Heart right ventricle (tissue), 16 donors: ENCODE measurements around the gene OSBPL3. TPM values are rescaled to one million over a fixed set of nuclear protein-coding genes. Genes with fewer than 3 reads are reported as not detected.

Experiments
- ATAC-seq, 8 donors: fragments of 200-7000 bp; cut with Tn5 transposase; one replicate each; pipeline ENCODE4 v1.9.1; 2020; ENCODE audit warnings: mild to moderate bottlenecking in 8 of 8, moderate library complexity in 8 of 8, moderate number of reproducible peaks in 1 of 8
- DNase-seq, 2 donors: peaks; one replicate each; pipeline ENCODE4 v3.0.0-alpha.2; 2020
- H3K27ac ChIP-seq, 10 donors: fragments of 200-600 bp; sonication (generic) in 2 of 10; one replicate each; pipeline versions ENCODE4 v1.5.0 to v1.8.0; 2020 to 2022; ENCODE audit warnings: mild to moderate bottlenecking in 3 of 10
- H3K27me3 ChIP-seq, 7 donors: fragments of 200-600 bp; one replicate each; pipeline ENCODE4 v1.8.0; 2021 to 2022; ENCODE audit warnings: mild to moderate bottlenecking in 2 of 7
- H3K36me3 ChIP-seq, 9 donors: fragments of 200-600 bp; sonication (generic) in 1 of 9; one replicate each; pipeline versions ENCODE4 v1.5.0 to v1.8.0; 2020 to 2022; ENCODE audit warnings: mild to moderate bottlenecking in 2 of 9
- H3K4me1 ChIP-seq, 9 donors: fragments of 200-600 bp; sonication (generic) in 1 of 9; one replicate each; pipeline versions ENCODE4 v1.5.0 to v1.8.0; 2020 to 2022; ENCODE audit warnings: mild to moderate bottlenecking in 4 of 9
- H3K4me3 ChIP-seq, 10 donors: fragments of 200-600 bp; sonication (generic) in 2 of 10; one replicate each; pipeline versions ENCODE4 v1.5.0 to v1.8.0; 2020 to 2022; ENCODE audit warnings: mild to moderate bottlenecking in 7 of 10, moderate library complexity in 2 of 10
- H3K9me3 ChIP-seq, 11 donors: fragments of 200-600 bp in 10 of 11; sonication (generic) in 2 of 11; one replicate each; pipeline versions ENCODE4 v1.5.0 to v1.8.0; 2013 to 2022; ENCODE audit warnings: mild to moderate bottlenecking in 2 of 11, control low read depth in 1 of 11, moderate library complexity in 1 of 11
- CTCF ChIP-seq, 9 donors: fragments of 200-600 bp; sonication (generic) in 2 of 9; IDR thresholded peaks; one replicate each; pipeline versions ENCODE4 v1.5.0 to v1.8.0; 2021 to 2022; ENCODE audit warnings: antibody characterized with exemption in 9 of 9, mild to moderate bottlenecking in 5 of 9, moderate library complexity in 1 of 9
- WGBS, 2 donors: extraction: QIAGEN DNeasy Blood & Tissue Kit; methylation state at CpG; one replicate each; pipeline ENCODE4 v1.1.7; 2013; ENCODE audit warnings: inconsistent platforms in 1 of 2; 5-methylcytosine and 5-hydroxymethylcytosine counted together
- intact Hi-C, 10 donors: fragments of 100-400 bp; cut with DNase I; formaldehyde crosslinking; loops; one replicate each; pipeline versions ENCODE4 v1.11.1 to v1.14.2; 2022
- polyA plus RNA-seq, 2 donors: library from polyadenylated mRNA; stranded (reverse); fragments of 200-250 nt; gene quantifications; one replicate each; pipeline ENCODE4 v1.2.3, GENCODE V29; 2013
- total RNA-seq, 10 donors: library from RNA; stranded (reverse); fragmentation: NEBNext Ultra II Directional in 3 of 10; extraction: Animal tissue kit (Norgen Biotek cat#: 25700) in 3 of 10; gene quantifications; one replicate each; pipeline versions ENCODE4 v1.2.1 to v1.2.4, GENCODE V29; 2021 to 2023
- donor health status: Arrhythmogenic right ventricular cardiomyopathy.
- donor health status: ischemic (EF 13 %, LVEDD 7.1; RV severe dilation, severe dysfunction).
- donor health status: healthy with polysubstance abuse.
- donor health status: DM: no; HTN: yes; CAD: no.
- donor health status: DM: no; HTN: no; CAD: no.
- donor health status: ischemic (EF 25% LVEDD 6.9; RV normal size, moderate dysfunction).
- donor health status: ischemic (EF 25% LVEDD 5.7; RV mildly dilated, moderate dysfunction).
- donor health status: healthy.
- donor health status: DM: yes; HTN: yes; CAD: no.
- donor health status: Ischemic cardiomyopathy.
- donor health status: ischemic (EF 35%, LVEDD 5.7; RV mildly dilated, moderate dysfunction).
- donor health status: nonischemic (EF 11% LVEDD 7.7; RV severe dilation, severe dysfunction).
- donor health status: DM: yes; HTN: yes; CAD: no.
- donor health status: PGD.
- donor health status: ischemic (EF 29% LVEDD 5.4; RV normal size, mild dysfunction).
- donor health status: nonischemic (EF 23%, LVEDD 6.1; RV moderate dilation, normal function).

Gene OSBPL3
- total and polyA plus RNA-seq, 12 donors = 1.2 to 10.6 (median 3.5) TPM

GRCh38 chr7:24825381-24825794 is 154.6 kb downstream of the OSBPL3 start:
- H3K27me3 ChIP-seq = no peaks in the 10 kb centered on the region
- ATAC-seq (no peak), DNase-seq (no peak)
- intact Hi-C loops = loop anchor here in 2 of 10 donors (10.0 kb wide), 2 partner anchors 69 to 159 kb away; partner anchors contain the start of gene OSBPL3 (in 1 of the 2)
- peaks cover 0 to 14% (median 0%) of the 10 kb centered on the region in 9 donors for H3K36me3 ChIP-seq
- H3K27ac ChIP-seq = peak overlapping the region in 2 of 10 donors; percentile 27 to 53
- 62 to 67% methylated on average over 1 of the region's 1 CpG for WGBS, 2 donors
- TF ChIP-seq CTCF (IDR thresholded peaks at IDR 0.05) = no peak
- no peak overlapping the region for H3K4me3 ChIP-seq
- H3K9me3 ChIP-seq = no peaks in the 10 kb centered on the region
- H3K4me1 ChIP-seq = peaks cover 7 to 63% (median 37%) of the 10 kb centered on the region in 9 donors

- Histone ChIP-seq H3K4me3 (no peak overlapping the region), H3K36me3 (peaks cover 0 to 9% (median 0%) of the 10 kb centered on the region in 9 donors), H3K4me1 (peaks cover 7 to 63% (median 37%) of the 10 kb centered on the region in 9 donors), H3K27ac (peak overlapping the region in 2 of 10 donors; percentile 37 to 53), H3K9me3 (no peaks in the 10 kb centered on the region), H3K27me3 (no peaks in the 10 kb centered on the region)
- no peak for DNase-seq
- intact Hi-C loops = loop anchor here in 6 of 10 donors (5.0 to 10.0 kb wide), 6 partner anchors 70 to 247 kb away; partner anchors contain the start of gene OSBPL3 (in 3 of the 6)
- WGBS, 2 donors = 49 to 56% methylated on average over 3 of the region's 3 CpGs
- no peak for TF ChIP-seq CTCF (IDR thresholded peaks at IDR 0.05)
- ATAC-seq = no peak
These were observed 155.1 kb downstream of the OSBPL3 start for GRCh38 chr7:24824896-24825295.

- intact Hi-C loops = loop anchor here in 6 of 10 donors (5.0 to 10.0 kb wide), 6 partner anchors 70 to 248 kb away; partner anchors contain the start of gene OSBPL3 (in 3 of the 6)
- H3K4me1 ChIP-seq = peaks cover 7 to 59% (median 32%) of the 10 kb centered on the region in 9 donors
These were observed 155.6 kb downstream of the OSBPL3 start for GRCh38 chr7:24824400-24824799.

GRCh38 chr7:24821754-24822054 is 158.3 kb downstream of the OSBPL3 start:
- Histone ChIP-seq H3K9me3 (no peaks in the 10 kb centered on the region), H3K36me3 (peaks cover 0 to 19% (median 0%) of the 10 kb centered on the region in 9 donors), H3K27ac (peak overlapping the region in 1 of 10 donors; percentile 75), H3K27me3 (no peaks in the 10 kb centered on the region), H3K4me1 (peaks cover 7 to 44% (median 21%) of the 10 kb centered on the region in 9 donors), H3K4me3 (no peak overlapping the region)
- DNase-seq = no peak
- ATAC-seq = no peak
- TF ChIP-seq CTCF (IDR thresholded peaks at IDR 0.05) = no peak
- 85 to 93% methylated on average over 3 of the region's 3 CpGs for WGBS, 2 donors
- intact Hi-C loops = loop anchor here in 9 of 10 donors (2.0 to 10.0 kb wide), 9 partner anchors 73 to 251 kb away; partner anchors contain the start of gene OSBPL3 (in 5 of the 9)

More at GRCh38 chr7:24824400-24824799, 155.6 kb downstream of the OSBPL3 start:
- Histone ChIP-seq H3K4me3 (no peak overlapping the region), H3K27me3 (no peaks in the 10 kb centered on the region), H3K9me3 (no peaks in the 10 kb centered on the region), H3K36me3 (peaks cover 0 to 6% (median 0%) of the 10 kb centered on the region in 9 donors), H3K27ac (peak overlapping the region in 2 of 10 donors; percentile 37 to 53)
- 77 to 82% methylated on average over 3 of the region's 3 CpGs for WGBS, 2 donors
- DNase-seq (no peak), ATAC-seq (no peak)
- TF ChIP-seq CTCF (IDR thresholded peaks at IDR 0.05) = no peak
